Erythroblast (primary cell): ENCODE measurements around the gene MYH7B.

ENCODE experiments used
- GATA1 ChIP-seq: IDR thresholded peaks from 2 replicates; pipeline ENCODE4 v1.6.1; 2011; ENCODE audit warnings: low read depth, mild to moderate bottlenecking, control low read depth, low read length, moderate library complexity
- POLR2A ChIP-seq: IDR thresholded peaks from 2 replicates; pipeline ENCODE4 v1.6.1; 2011; ENCODE audit warnings: mild to moderate bottlenecking, low read length

- no peak for TF ChIP-seq POLR2A
- no peak for TF ChIP-seq GATA1
Observed at GRCh38 chr20:35004051-35004725, 48.5 kb downstream of the MYH7B start.
